Lung (tissue), 12 donors: ENCODE measurements around the gene ADIPOR2. TPM values are rescaled to one million over a fixed set of nuclear protein-coding genes. Genes with fewer than 3 reads are reported as not detected.

Experiments
- ATAC-seq: fragments of 200-7000 bp; cut with Tn5 transposase; one replicate; pipeline ENCODE4 v1.9.1; 2020; ENCODE audit warnings: moderate number of reproducible peaks; ENCODE audit not compliant: insufficient read depth, low FRiP score
- DNase-seq, 3 donors: peaks; one replicate each; pipeline ENCODE4 v3.0.0-alpha.2; 2013 to 2017
- H3K27ac ChIP-seq, 2 donors: one replicate each; pipeline ENCODE4 v1.5.1; 2013; ENCODE audit warnings: mild to moderate bottlenecking in 2 of 2, moderate library complexity in 2 of 2, control low read depth in 1 of 2, inconsistent platforms in 1 of 2, low read depth in 1 of 2, low read length in 1 of 2
- H3K27me3 ChIP-seq, 3 donors: one replicate each; pipeline ENCODE4 v1.5.1; 2013; ENCODE audit warnings: low read length in 2 of 3; ENCODE audit not compliant: control insufficient read depth in 3 of 3, insufficient read depth in 3 of 3
- H3K36me3 ChIP-seq, 4 donors: one replicate each; pipeline ENCODE4 v1.5.1; 2013; ENCODE audit warnings: low read length in 4 of 4, mild to moderate bottlenecking in 1 of 4, moderate library complexity in 1 of 4; ENCODE audit not compliant: control insufficient read depth in 4 of 4, insufficient read depth in 4 of 4
- H3K4me1 ChIP-seq, 5 donors: one replicate each; pipeline ENCODE4 v1.5.1; 2013; ENCODE audit warnings: low read length in 5 of 5, mild to moderate bottlenecking in 2 of 5, moderate library complexity in 1 of 5; ENCODE audit not compliant: control insufficient read depth in 5 of 5, insufficient read depth in 5 of 5
- H3K4me3 ChIP-seq: one replicate; pipeline ENCODE4 v1.5.1; 2013; ENCODE audit warnings: mild to moderate bottlenecking, control low read depth, moderate library complexity
- H3K9ac ChIP-seq, 2 donors: one replicate each; pipeline ENCODE4 v1.5.1; 2013; ENCODE audit warnings: low read length in 2 of 2, control low read depth in 1 of 2; ENCODE audit not compliant: insufficient read depth in 1 of 2
- H3K9me3 ChIP-seq, 4 donors: one replicate each; pipeline ENCODE4 v1.5.1; 2013; ENCODE audit warnings: low read length in 3 of 4, mild to moderate bottlenecking in 1 of 4, moderate library complexity in 1 of 4; ENCODE audit not compliant: control insufficient read depth in 4 of 4, insufficient read depth in 3 of 4
- CTCF ChIP-seq: IDR thresholded peaks from 2 replicates; pipeline ENCODE4 v1.5.1; 2012; ENCODE audit warnings: mild to moderate bottlenecking; ENCODE audit errors: control extremely low read depth, extremely low read depth
- WGBS, 2 donors: extraction: QIAGEN DNeasy Blood & Tissue Kit; methylation state at CpG; one replicate each; pipeline ENCODE4 v1.1.7; 2013; 5-methylcytosine and 5-hydroxymethylcytosine counted together
- polyA plus RNA-seq, 2 donors: library from polyadenylated mRNA; stranded (reverse); fragments of 200-250 nt; gene quantifications; one replicate each; pipeline ENCODE4 v1.2.1, GENCODE V29; 2013
- total RNA-seq, 2 donors: library from RNA; depleted of rRNA in 1 of 2; stranded (reverse); fragments of >200 nt in 1 of 2; gene quantifications; one replicate each; pipeline ENCODE4 v1.2.1, GENCODE V29; 2014 to 2021
- donor health status: control.
- donor health status: control.
- donor health status: Bipolar disorder and iron deficiency.
- donor health status: healthy.
- donor health status: DM: yes; HTN: yes; CAD: no.

The ADIPOR2 gene
- total and polyA plus RNA-seq, 4 donors = 31.9 to 61.1 (median 53.6) TPM

GRCh38 chr12:1740161-1740948, 49.5 kb downstream of the ADIPOR2 start:
- Histone ChIP-seq H3K4me3 (no peak overlapping the region), H3K27me3 (no peaks in the 10 kb centered on the region), H3K27ac (no peak overlapping the region), H3K36me3 (peaks cover 0 to 3% (median 0%) of the 10 kb centered on the region in 4 donors), H3K9me3 (no peaks in the 10 kb centered on the region), H3K4me1 (peaks cover 0 to 16% (median 10%) of the 10 kb centered on the region in 5 donors), H3K9ac (no peak overlapping the region)
- DNase-seq (no peak), ATAC-seq (no peak)
- no peak for TF ChIP-seq CTCF
- WGBS, 2 donors = 42 to 59% methylated on average over 5 of the region's 5 CpGs

- Histone ChIP-seq H3K27ac (no peak overlapping the region), H3K36me3 (peaks cover 0 to 3% (median 0%) of the 10 kb centered on the region in 4 donors)
- WGBS, 2 donors = 0 to 24% methylated on average over 1 of the region's 1 CpG
Measured at GRCh38 chr12:1741154-1741949, 50.5 kb downstream of the ADIPOR2 start.

GRCh38 chr12:1744932-1745331, 54.1 kb downstream of the ADIPOR2 start:
- H3K27ac ChIP-seq = no peak overlapping the region
- peaks cover 0 to 6% (median under 1%) of the 10 kb centered on the region in 4 donors for H3K9me3 ChIP-seq
- H3K4me3 ChIP-seq = no peak overlapping the region
- TF ChIP-seq CTCF = no peak
- H3K27me3 ChIP-seq = no peaks in the 10 kb centered on the region
- peaks cover 0 to 10% (median 4%) of the 10 kb centered on the region in 5 donors for H3K4me1 ChIP-seq
- DNase-seq (no peak), ATAC-seq (no peak)
- no peak overlapping the region for H3K9ac ChIP-seq
- peaks cover 0 to 6% (median 4%) of the 10 kb centered on the region in 4 donors for H3K36me3 ChIP-seq
- WGBS, 2 donors = 96 to 98% methylated on average over 2 of the region's 2 CpGs

More at GRCh38 chr12:1741154-1741949, 50.5 kb downstream of the ADIPOR2 start:
- no peaks in the 10 kb centered on the region for H3K9me3 ChIP-seq
- H3K27me3 ChIP-seq = no peaks in the 10 kb centered on the region
- DNase-seq (no peak), ATAC-seq (no peak)
- peaks cover 0 to 16% (median 10%) of the 10 kb centered on the region in 5 donors for H3K4me1 ChIP-seq
- TF ChIP-seq CTCF = no peak
- no peak overlapping the region for H3K4me3 ChIP-seq
- no peak overlapping the region for H3K9ac ChIP-seq
